ENCODE results near the gene WWC1.

DNA sequence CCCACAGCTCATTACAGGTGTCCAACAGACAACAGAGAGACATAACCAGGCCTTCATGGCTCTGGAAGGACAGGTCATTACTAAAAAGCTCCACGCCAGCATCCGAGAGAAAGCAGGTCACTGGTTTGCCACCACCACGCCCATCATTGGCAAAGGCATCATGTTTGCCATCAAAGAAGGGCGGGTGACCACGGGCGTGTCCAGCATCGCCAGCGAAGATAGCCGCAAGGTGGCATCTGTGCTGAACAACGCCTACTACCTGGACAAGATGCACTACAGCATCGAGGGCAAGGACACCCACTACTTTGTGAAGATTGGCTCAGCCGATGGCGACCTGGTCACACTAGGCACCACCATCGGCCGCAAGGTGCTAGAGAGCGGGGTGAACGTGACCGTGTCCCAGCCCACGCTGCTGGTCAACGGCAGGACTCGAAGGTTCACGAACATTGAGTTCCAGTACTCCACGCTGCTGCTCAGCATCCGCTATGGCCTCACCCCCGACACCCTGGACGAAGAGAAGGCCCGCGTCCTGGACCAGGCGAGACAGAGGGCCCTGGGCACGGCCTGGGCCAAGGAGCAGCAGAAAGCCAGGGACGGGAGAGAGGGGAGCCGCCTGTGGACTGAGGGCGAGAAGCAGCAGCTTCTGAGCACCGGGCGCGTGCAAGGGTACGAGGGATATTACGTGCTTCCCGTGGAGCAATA, 29.3 kb upstream of the WWC1 start:
- TF ChIP-seq JUND (IDR thresholded peaks at IDR 0.05; ENCODE audit: low read depth, low read length) (no peak), TCF7 (IDR thresholded peaks at IDR 0.05; ENCODE audit: borderline replicate concordance) (no peak), POU2F2 (IDR thresholded peaks at IDR 0.05; ENCODE audit: borderline replicate concordance, low read depth, low read length) (no peak), EGR1 (IDR thresholded peaks at IDR 0.05; ENCODE audit: borderline replicate concordance in 1 of 2, low read depth in 2 of 2, low read length in 2 of 2) (no peak), SMC3 (IDR thresholded peaks at IDR 0.05; ENCODE audit: borderline replicate concordance, low read length) (no peak), BRCA1 (IDR thresholded peaks at IDR 0.05; ENCODE audit: low read depth, low read length) (no peak), TBL1XR1 (IDR thresholded peaks at IDR 0.05; ENCODE audit: low read depth, low read length) (no peak)
- TF ChIP-seq, protein P1, sequence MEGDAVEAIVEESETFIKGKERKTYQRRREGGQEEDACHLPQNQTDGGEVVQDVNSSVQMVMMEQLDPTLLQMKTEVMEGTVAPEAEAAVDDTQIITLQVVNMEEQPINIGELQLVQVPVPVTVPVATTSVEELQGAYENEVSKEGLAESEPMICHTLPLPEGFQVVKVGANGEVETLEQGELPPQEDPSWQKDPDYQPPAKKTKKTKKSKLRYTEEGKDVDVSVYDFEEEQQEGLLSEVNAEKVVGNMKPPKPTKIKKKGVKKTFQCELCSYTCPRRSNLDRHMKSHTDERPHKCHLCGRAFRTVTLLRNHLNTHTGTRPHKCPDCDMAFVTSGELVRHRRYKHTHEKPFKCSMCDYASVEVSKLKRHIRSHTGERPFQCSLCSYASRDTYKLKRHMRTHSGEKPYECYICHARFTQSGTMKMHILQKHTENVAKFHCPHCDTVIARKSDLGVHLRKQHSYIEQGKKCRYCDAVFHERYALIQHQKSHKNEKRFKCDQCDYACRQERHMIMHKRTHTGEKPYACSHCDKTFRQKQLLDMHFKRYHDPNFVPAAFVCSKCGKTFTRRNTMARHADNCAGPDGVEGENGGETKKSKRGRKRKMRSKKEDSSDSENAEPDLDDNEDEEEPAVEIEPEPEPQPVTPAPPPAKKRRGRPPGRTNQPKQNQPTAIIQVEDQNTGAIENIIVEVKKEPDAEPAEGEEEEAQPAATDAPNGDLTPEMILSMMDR (IDR thresholded peaks at IDR 0.05 in 2 of 3, conservative IDR thresholded peaks at IDR 0.05 in 1 of 3; ENCODE audit: control insufficient read depth in 2 of 3, extremely low read depth in 1 of 3, insufficient read depth in 1 of 3, low read depth in 3 of 3, low read length in 3 of 3) = no peak
- TF ChIP-seq, protein P2, sequence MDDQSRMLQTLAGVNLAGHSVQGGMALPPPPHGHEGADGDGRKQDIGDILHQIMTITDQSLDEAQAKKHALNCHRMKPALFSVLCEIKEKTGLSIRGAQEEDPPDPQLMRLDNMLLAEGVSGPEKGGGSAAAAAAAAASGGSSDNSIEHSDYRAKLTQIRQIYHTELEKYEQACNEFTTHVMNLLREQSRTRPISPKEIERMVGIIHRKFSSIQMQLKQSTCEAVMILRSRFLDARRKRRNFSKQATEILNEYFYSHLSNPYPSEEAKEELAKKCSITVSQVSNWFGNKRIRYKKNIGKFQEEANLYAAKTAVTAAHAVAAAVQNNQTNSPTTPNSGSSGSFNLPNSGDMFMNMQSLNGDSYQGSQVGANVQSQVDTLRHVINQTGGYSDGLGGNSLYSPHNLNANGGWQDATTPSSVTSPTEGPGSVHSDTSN (IDR thresholded peaks at IDR 0.05; ENCODE audit: insufficient replicate concordance, low read depth, low read length) = no peak
